Right ventricle myocardium inferior (tissue), 1 donor: Measurements from ENCODE around the gene KLHL21. TPM values are rescaled to one million over a fixed set of nuclear protein-coding genes. Genes with fewer than 3 reads are reported as not detected.
"Not testable (repeated sequence)": the region's sequence is repeated elsewhere in the genome, so short reads cannot be mapped to it uniquely, and the experiment has no call there.

Experiments
- ATAC-seq: fragments of 200-7000 bp; cut with Tn5 transposase; one replicate; pipeline ENCODE4 v1.9.1; 2020; ENCODE audit warnings: mild to moderate bottlenecking, moderate library complexity
- DNase-seq: peaks from one replicate; pipeline ENCODE4 v3.0.0; 2021; ENCODE audit errors: missing footprints
- intact Hi-C: fragments of 100-400 bp; cut with DNase I; formaldehyde crosslinking; loops from one replicate; pipeline ENCODE4 v1.11.0; 2022
- total RNA-seq: library from RNA; stranded (reverse); fragmentation: NEBNext Ultra II Directional; extraction: Animal tissue kit (Norgen Biotek cat#: 25700); gene quantifications from one replicate; pipeline ENCODE4 v1.2.1, GENCODE V29; 2021
- donor health status: DM: no; HTN: yes; CAD: no; lungs with severe emphysema.

KLHL21 gene
- total RNA-seq, 1 donor from 2014 or later = 102 TPM

DNA sequence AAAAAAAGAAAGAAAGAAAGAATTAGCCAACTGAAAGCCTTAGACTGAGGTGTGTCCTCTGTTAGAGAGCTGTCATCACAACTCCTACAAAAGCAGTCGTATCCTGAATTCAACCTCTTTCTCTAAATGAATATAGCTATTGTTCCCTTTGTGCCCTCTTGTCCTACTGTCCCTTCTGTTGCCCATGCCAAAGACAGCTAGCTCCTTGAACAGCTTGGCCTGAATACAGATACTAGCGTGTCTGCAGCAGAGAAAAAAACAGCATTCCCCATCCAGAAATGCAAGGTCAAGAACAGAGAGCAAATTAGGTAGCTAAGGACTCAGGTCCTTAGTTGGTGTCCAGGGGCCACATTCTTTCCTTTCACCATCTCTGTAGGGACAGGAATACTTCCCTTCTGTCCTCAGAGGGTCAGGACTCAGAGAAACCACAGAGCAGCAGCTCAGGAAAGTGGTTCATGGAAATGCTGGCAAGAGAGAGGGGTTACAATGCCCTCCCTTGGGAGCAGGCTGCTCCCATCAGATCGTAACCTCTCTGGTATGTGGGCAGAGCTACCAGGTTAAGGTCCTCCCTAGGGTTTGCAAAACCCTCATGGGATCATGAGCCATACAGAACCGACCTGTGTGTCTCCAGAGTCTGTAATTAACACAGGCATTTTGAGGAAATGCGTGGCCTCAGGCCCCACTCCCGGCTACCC is 24.7 kb downstream of the KLHL21 start:
- intact Hi-C loops = no loop called here
- DNase-seq (no peak), ATAC-seq (no peak)

DNA sequence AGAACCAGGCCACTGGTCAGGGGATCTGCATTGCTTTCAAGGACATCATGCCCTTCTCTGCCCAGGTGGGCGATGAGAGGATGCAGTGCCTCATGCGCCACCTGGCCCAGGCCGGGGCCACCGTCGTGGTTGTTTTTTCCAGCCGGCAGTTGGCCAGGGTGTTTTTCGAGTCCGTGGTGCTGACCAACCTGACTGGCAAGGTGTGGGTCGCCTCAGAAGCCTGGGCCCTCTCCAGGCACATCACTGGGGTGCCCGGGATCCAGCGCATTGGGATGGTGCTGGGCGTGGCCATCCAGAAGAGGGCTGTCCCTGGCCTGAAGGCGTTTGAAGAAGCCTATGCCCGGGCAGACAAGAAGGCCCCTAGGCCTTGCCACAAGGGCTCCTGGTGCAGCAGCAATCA is 27.9 kb downstream of the KLHL21 start:
- intact Hi-C loops = no loop called here
- ATAC-seq (no peak), DNase-seq (no peak)

DNA sequence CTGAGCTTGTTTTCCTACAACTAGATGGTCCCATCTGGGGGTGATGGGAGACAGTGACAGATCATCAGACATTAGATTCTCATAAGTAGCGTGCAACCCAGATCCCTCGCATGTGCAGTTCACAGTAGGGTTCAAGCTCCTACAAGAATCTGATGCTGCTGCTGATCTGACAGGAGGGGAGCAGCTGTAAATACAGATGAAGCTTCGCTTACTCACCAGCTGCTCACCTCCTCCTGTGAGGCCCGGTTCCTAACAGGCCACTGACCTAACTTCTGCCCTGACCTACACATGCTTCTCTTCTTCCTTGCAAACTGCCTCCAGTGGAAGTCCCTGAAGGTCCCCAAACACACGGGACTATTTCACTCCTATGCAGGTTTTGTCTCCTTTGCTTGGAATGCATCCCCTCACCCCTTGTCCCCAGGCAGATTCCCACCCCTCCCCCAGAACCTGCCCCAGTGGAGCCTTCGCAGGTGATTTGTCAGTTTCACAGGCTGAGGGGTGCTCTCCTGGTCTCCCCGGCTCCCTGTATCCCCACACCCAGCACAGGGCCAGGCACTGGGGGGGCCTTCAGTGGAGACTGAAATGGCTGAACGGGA is 28.5 kb downstream of the KLHL21 start:
- ATAC-seq = no peak
- intact Hi-C loops = no loop called here
- DNase-seq = no peak

DNA sequence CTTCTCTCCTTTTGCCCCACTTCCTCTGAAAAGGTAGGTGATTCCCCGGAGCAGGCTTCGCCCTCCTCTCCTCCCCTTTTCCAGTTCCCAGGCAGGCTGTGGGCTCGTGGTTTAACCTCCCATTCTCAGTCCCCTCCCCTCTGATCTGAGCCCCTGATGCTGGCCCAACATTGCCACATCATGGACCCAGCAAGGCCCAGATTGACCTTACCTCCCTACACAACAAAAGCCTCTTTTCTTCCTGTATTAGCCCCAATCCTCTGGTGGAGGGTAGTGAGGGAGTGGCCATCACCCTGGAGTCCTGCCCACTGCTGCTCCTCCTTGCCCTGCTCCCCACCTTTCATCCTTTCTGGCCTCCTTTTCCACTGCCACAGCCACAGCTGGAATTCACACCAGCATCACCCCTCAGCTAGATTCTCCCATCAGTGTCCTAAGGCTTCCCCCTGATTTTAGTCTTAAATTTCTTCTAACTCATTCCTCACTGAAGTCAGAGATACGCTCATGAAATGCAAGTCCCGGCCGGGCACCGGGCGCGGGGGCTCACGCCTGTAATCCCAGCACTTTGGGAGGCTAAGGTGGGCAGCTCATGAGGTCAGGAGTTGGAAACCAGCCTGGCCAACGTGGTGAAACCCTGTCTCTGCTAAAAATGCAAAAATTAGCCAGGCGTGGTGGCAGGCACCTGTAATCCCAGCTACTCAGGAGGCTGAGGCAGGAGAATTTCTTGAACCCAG is 29.9 kb downstream of the KLHL21 start:
- no peak for DNase-seq
- intact Hi-C loops = no loop called here
- ATAC-seq = no peak

DNA sequence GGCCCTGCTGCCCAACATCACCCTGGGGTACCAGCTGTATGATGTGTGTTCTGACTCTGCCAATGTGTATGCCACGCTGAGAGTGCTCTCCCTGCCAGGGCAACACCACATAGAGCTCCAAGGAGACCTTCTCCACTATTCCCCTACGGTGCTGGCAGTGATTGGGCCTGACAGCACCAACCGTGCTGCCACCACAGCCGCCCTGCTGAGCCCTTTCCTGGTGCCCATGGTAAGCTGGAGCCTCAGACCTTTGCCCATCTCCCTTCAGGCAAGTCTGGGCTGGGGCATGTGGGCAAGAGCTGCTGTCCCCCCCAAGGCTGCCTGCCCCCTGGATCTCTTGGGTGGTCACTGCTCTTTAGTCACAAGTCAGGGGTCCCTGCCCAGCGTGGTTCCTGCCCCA is 31.7 kb downstream of the KLHL21 start:
- DNase-seq (no peak), ATAC-seq (no peak)
- intact Hi-C loops = no loop called here

DNA sequence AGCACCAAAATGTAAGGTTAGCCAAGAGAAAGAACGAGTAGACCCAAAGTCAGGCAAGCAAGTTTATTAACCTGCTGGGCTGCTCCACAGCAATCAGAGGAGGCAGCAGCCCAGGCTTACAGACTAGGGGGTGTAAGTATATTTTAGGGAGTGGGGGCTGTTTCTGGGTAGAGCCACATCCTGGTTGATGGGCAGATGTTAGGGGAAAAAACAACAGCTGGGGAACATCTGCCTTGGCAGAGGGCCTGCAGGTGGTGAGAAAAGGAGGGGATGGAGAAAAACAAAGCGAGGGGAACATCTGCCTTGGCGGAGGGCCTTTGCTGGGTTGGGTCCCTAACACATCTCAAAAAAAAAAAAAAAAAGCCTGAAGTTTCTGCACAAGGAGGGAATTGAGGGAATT is 32.6 kb downstream of the KLHL21 start:
- no peak for DNase-seq
- intact Hi-C loops = no loop called here
- ATAC-seq = no peak

DNA sequence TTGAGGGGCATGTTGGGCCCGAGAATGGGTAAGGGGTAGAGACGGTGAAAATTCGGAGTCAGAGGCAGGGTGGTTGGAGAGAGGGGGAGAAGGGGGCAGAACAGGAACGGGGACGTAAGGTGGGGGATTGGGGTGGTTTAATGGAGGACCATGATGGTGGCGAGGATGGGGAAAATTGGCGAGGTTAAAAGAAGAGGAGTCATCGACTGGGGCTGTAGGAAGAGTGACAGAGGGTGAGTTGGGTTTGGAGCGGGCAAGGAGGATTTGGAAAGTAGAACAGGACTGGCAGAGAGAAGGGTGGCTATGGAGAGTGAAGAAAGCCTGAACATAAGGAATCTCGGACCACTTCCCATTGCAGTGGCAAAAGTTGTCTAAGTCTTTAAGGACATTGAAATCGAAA is 33.6 kb downstream of the KLHL21 start:
- intact Hi-C loops = no loop called here
- ATAC-seq (no peak), DNase-seq (no peak)

DNA sequence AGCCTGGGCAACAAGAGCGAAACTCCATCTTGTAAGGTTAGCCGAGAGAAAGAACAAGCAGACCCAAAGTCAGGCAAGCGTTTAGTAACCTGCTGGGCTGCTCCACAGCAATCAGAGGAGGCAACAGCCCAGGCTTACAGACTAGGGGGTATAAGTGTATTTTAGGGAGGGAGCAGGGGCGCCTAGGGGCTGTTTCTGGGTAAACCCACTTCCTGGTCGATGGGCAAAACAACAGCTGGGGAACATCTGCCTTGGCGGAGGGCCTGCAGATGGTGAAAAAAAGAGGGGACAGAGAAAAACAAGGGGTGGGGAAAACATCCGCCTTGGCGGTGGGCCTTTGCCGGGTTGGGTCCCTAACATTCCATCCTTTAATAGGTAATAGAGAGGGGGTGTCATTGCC is 42.4 kb downstream of the KLHL21 start:
- DNase-seq = no peak
- intact Hi-C loops = no loop called here

DNA sequence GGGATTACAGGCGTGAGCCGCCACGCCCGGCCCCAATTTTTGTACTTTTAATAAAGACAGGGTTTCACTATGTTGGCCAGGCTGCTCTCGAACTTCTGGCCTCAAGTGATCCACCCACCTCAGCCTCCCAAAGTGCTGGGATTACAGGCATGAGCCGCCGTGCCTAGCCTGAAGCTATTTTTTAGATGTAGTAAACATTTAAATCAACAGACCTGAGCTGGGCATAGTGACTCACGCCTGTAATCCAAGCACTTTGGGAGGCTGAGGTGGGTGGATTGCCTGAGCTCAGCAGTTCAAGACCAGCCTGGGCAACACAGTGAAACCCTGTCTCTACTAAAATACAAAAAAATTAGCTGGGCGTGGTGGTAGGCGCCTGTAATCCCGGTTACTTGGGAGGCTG is 43.5 kb downstream of the KLHL21 start:
- ATAC-seq, intact Hi-C loops, DNase-seq: not testable (repeated sequence)

More for the DNA sequence above, 42.4 kb downstream of the KLHL21 start:
- no peak for ATAC-seq

DNA sequence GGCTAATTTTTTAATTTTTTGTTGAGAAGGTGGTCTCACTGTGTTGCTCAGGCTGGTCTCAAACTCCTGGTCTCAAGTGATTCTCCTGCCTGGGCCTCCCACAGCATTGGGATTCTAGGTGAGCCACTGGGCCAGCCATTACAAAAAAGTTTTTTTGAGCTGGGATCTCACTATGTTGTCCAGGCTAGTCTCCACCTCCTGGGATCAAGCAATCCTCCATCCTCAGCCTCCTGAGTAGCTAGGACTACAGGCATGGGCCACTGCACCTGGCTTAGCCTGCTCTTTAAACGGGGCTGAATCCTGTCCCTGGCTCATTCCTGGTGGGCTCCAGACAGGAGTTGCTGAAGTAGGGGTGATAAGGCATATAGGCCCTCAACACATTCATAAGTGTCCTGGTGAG is 45.1 kb downstream of the KLHL21 start:
- DNase-seq (no peak), ATAC-seq (no peak)
- intact Hi-C loops = no loop called here

DNA sequence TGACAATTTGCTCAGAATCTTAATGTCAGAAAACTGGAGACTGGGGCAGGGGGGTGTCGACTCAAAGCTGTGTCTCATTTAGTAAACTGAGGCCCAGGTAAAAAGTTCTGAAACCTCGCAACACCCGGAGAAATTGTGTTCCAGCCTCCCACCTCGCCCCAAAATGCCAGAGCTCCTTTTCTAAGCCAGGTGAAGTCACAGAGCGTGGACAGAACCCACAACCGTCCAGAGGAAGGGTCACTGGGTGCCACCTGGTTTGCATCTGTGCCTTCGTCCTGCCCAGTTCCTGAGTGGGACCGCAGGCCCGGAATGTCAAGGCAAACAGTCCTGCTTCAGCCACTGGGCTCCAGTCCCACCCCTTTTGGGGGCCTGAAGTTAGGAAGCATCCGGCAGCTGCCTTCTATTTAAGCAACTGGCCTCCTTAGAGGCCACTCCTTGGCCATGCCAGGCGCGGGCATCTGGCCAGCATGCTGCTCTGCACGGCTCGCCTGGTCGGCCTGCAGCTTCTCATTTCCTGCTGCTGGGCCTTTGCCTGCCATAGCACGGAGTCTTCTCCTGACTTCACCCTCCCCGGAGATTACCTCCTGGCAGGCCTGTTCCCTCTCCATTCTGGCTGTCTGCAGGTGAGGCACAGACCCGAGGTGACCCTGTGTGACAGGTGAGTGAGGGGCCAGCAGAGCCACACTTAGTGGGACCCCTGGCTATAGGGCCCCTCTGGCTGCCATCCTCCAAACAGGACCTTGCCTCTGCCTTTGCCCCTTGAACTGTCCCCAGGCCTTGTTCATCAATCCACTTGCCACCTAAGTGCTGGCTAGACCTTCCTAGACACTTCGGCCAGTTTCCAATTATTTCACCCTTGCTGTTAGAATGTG is 47.5 kb downstream of the KLHL21 start, which contains the start of gene TAS1R1:
TAS1R1 (plus strand) TSS at position 401 of the 872 bp plus-strand sequence; CDS start at position 468, 67 bp downstream.
- intact Hi-C loops = loop anchor here (1.0 to 5.0 kb wide), 2 partner anchors 46 to 72 kb away; no protein-coding TSS in a partner anchor
- ATAC-seq (peak; percentile 19), DNase-seq (no peak)

DNA sequence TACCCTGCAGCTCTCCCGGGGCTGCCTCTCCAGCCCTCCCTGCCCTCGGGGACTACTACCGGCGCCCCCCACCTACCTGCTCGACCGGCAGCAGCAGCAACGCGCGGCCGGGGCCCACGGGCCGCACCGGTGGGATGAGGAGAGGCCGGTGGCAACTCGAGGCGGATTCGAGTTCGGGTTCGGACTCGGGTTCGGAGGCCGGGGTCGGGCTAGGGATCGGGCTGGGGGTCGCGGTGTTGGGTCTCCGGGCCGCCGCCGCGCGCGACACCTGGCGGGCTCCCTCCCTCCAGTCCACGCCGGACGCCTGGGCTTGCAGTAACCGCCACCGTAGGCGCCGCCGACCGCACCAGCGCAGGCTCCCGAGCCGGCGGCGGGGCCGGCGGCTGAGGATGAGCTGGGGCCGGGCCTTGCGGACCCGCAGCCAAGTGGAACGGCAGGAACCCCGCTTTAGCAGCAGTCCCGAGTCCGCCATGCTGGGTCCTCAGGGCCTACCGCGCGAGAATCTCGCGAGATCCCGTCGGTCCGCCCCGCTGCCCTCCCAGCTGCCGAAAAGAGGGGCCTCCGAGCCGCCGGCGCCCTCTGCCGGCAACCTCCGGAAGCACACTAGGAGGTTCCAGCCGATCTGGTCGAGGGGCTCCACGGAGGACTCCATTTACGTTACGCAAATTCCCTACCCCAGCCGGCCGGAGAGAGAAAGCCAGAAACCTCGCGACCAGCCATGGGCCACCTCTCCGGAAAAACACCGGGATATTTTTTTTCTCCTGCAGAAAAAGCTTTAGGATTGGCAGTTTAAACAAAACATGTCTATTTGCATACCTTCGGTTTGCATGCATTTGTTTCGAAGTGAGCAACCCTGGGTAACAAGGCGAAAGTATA is 48.4 kb downstream of the KLHL21 start, which contains the start of gene NOL9:
NOL9 (minus strand) TSS at position 483 of the 876 bp plus-strand sequence; CDS start at position 472, 11 bp downstream.
- intact Hi-C loops = loop anchor here (1.0 to 5.0 kb wide), 2 partner anchors 47 to 73 kb away; no protein-coding TSS in a partner anchor

DNA sequence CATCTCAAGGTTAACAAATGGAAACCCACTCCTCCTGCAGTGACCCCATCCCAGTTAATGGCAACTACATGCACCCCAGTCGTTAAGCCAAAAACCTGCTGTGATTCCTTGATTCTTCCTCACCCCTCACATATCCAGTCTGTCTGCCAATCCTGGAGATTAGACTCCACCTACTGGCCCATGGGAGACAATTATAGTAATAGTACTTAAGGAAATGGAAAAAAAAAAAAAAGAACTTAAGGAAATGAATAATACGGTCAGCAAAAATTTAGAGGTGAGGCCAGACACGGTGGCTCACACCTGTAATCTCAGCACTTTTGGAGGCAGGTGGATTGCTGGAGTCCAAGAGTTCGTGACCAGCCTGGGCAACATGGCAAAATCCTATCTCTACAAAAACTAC is 55.4 kb downstream of the KLHL21 start:
- ATAC-seq (no peak), DNase-seq (no peak)
- intact Hi-C loops = no loop called here

More for the DNA sequence above, 48.4 kb downstream of the KLHL21 start, which contains the start of gene NOL9:
- DNase-seq = peak; percentile 98
- ATAC-seq = peak; percentile 95

DNA sequence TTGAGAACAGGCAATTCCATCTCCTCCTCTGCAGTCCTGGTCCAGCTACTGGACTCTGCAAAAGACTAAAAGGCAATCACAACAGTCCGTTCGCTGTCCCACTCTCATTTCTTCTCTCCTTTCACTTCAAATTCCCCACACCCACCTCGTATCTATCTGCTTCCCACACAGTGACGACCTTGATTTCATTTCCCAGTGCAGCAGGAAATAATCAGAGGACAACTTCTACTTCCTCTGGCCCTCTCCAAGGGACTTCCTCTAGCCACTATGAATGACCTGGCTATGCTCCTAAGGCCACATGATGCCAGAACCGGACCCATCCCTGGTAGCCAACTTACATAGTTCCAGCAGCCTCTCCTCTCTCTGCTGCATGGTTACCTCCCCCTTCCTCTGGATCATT is 56.3 kb downstream of the KLHL21 start:
- DNase-seq (no peak), ATAC-seq (peak; percentile 46)
- intact Hi-C loops = no loop called here

DNA sequence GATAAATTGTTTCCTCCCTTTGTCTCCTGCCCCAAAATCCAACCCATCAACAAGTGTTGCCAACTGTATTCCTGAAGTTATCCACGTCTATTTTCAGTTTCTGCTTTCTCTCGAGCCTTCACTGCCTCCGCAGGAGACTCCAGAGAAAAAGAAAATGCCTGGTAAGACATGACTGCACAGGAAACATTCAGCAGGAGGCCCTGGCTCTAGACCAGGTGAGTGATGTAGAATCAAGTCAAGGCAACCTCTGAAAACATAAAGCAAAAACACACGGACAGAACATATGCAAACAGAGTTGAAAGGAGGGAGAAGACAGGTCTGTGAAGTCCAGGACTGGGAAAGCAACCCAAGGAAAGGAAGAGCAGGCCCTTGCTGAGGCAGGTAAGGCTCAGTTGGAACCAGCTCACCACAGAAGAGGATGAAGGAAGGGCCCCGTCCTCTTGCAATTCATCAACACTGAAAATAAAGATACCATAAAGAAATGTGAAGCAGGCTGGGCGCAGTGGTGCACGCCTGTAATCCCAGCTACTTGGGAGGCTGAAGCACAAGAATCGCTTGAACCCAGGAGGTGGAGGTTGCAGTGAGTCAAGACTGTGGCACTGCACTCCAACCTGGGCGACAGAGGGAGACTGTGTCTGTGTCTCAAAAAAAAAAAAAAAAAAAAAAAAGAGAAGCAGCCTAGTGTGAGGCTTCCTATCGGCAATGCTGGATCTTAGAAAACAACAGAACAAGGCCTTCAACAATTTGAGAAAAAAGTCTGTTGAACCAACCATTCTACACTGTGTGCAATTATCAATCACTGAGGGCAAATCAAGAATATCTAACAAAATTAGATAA is 57.2 kb downstream of the KLHL21 start:
- intact Hi-C loops = no loop called here
- no peak for DNase-seq
- ATAC-seq = no peak

DNA sequence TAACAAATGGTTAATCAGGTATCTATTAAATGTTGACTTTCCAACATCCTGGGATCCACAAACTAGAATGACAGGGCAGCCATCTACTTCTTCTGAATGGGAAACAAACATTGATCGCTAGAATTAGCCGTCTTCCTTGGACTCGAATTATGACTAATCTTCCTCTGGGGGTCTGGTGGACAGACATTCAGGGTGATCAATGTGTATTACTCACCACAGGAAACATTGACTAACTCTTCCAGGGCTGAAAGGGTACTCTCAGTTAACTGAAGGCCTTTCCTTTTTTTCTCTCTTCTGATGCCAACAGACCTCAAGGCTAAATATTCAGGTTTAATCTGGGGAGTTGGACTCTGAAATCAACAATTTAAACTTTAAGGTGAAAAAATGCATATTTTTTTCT is 57.8 kb downstream of the KLHL21 start:
- intact Hi-C loops = no loop called here
- ATAC-seq (no peak), DNase-seq (no peak)
